GM21515 (cell line): ENCODE measurements around the gene STK32B.

Source experiments
- ATAC-seq: cut with Tn5 transposase; IDR thresholded peaks from one replicate; pipeline ENCODE4 v1.9.1; 2021; ENCODE audit not compliant: unreplicated experiment

Gene STK32B

GRCh38 chr4:5383191-5383980 lies 332.1 kb downstream of the STK32B start:
- no peak for ATAC-seq

DNA sequence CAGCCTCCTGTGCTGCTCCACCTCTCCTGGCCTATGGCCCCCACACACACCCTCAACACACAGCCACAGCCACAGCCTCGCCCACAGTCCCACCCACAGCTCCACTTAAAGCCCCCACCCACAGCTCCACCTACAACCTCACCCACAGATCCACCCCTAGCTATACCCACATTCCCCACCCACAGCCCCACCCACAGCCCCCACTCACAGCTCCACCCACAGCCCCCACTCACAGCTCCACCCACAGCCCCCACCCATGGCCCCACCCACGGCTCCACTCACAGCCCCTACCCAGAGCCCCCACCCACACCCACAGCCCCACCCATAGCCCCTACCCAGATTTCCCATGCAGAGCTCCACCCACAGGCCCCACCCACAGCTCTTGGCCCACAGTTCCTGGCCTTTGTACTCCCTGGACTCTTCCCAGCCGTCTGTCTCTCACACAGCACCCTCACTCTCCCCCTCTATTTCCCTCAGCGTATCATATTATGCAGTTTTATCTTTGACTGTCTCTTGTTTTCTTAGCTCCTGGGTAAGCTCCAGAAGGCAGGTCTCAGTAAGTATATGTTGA lies 334.5 kb downstream of the STK32B start:
- no peak for ATAC-seq

GRCh38 chr4:5386921-5387320 lies 335.6 kb downstream of the STK32B start:
- no peak for ATAC-seq

DNA sequence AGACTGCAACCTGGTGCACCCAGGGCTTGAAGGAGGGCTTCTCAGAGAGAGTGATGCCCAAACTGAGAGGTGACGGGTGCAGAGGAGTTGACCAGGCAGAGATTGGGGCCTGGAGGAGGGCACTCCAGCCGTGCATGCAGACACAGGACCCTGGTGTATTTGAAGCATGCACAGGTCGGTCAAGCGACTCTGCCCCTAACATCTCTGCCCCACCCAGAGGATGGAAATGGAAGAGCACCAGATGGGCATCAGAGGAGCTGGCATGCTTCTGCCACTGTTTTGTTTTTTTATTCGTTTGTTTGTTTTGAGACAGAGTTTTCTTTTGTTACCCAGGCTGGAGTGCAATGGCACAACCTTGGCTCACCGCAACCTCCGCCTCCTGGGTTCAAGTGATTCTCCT lies 336.2 kb downstream of the STK32B start:
- ATAC-seq, result no peak

GRCh38 chr4:5389756-5390310 lies 338.6 kb downstream of the STK32B start:
- no peak for ATAC-seq

GRCh38 chr4:5391492-5391891 lies 340.2 kb downstream of the STK32B start:
- no peak for ATAC-seq

GRCh38 chr4:5393911-5394513 lies 342.7 kb downstream of the STK32B start:
- ATAC-seq, result no peak

DNA sequence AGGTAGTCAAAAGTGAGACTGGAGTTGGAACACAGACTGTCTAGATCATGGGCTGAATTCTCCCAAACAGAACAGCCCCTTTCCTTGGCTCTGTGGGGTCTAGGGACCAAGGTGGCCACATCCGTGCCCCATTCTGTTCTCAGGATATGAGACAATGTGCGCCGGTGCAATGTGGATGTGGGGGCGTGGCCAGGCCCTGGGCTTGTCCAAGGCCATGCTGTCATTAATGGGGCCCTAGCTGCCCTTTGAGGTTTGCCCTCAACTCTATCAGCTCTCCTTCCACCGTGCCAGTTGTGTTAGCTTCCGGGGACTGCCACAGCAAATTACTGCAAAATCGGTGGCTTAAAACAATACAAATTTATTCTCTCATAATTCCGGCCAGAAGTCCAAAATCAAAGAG lies 344.5 kb downstream of the STK32B start:
- ATAC-seq, result no peak

GRCh38 chr4:5398056-5398455 lies 346.8 kb downstream of the STK32B start:
- no peak for ATAC-seq

DNA sequence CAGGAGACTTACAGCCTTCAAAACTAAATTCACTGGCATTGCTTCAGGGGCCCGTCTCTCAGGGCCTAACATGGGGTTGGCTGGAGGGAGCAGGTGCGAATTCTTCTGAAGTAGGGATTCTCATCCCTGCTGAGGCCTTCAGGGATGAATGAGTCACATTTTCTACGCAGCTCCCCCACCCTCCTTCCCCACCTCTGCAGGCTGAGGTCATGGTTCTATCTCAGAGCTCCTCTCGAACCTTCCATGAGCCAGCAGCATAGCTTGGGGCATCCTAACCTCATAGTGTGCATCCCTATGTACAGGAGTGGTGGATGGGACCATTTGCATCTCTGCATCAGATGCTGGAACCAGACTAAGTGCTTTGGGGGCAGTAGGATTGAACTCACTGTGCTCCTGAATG lies 347.8 kb downstream of the STK32B start:
- ATAC-seq, result no peak

GRCh38 chr4:5399790-5400421 lies 348.6 kb downstream of the STK32B start:
- ATAC-seq, result no peak

- no peak for ATAC-seq
Measured at GRCh38 chr4:5403746-5404497, 352.6 kb downstream of the STK32B start.

DNA sequence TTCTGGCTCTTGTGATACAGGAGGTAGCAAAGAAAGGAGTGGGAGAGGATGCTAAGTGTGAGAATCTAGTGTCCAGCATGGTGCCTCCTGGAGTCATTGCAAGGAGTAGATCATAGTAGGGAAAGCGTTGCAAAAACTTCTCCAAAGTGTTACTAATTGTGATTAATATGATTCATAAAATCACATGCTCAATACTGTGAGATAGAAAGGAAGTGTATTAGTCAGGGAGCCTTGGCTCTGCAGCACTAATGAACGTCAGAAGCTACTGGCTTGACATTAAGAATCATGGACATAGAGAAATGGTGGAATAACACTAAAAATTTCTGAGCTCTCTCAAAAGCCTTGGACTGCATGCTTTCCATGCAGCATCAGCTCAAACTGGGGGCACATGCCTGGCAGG lies 358.0 kb downstream of the STK32B start:
- ATAC-seq, result no peak

GRCh38 chr4:5409972-5410618 lies 358.8 kb downstream of the STK32B start:
- ATAC-seq, result no peak

DNA sequence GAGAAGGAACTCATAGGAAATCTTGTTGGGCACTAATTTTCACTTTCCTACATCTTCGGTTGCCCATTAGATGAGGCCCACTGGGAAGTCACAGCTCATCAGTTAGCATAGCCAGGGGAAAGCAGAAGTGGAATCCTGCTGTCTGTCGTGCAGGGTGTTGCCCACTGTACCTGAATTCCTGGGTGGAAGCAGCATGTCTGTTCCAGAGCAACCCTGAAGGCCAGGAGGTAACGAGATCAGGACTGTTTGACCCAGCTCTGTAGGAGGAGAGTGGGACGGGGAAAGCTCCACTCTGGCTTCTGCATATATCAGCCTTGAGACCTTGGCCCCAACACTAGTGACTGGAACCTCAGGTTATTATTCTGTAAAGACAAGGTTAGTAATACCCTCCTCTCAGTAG lies 361.0 kb downstream of the STK32B start:
- ATAC-seq, result no peak

DNA sequence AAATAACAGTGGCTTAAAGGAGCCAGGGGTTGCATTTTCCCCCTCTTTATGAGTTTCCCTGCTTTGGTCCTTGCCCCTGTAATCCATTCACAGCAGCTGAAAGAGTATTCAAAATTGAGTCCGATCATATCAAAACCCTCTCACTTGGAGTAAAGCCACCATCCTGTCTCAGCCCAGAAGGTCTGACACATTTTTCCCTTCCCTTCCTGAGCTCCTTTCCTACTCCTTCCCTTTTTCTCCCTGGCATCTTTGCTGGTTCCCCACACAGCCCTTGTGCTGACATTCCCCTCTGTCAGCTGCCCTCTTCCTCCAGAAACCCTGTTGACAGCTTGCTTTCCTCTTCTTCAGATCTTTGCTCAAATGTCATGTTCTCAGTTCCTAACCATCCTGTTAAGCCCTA lies 361.5 kb downstream of the STK32B start:
- ATAC-seq, result no peak

GRCh38 chr4:5416637-5417036 lies 365.4 kb downstream of the STK32B start:
- ATAC-seq, result no peak

DNA sequence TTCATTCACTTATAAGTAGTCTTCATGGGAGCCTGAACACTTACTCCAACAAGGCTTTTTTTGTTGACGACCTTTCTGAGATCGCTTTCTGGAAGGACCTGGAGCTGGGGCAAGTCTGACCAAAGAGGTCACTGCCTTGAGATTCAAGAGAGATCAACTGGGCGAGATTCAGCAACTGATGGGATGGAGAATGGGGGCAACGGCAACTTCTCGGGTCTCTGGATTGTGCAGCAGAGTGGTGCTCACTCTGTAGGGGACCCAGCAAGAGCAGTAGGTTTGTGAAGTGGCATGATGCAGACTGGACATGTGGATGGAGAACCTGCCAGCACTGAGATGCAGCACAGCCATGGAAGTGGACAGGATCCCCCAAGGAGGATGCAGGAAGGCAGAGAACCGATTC lies 369.0 kb downstream of the STK32B start:
- no peak for ATAC-seq

DNA sequence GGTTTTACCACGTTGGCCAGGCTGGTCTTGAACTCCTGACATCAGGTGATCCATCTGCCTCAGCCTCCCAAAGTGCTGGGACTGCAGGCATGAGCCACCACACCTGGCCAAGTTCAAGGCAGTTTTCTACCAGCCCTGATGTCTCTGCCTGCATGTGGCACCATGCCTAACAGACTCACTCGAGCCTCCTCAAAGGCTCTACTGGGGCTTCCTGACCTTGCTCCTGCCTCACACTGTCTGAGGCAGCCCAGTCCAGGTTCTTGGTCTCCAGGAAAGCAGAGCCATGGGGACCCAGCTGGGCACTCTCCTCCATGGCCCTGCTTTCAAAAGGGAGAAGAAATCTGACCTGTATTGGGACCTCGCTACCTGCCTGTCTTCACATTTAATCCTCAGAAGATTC lies 370.1 kb downstream of the STK32B start:
- no peak for ATAC-seq

- no peak for ATAC-seq
Measured at GRCh38 chr4:5422195-5422594, 370.9 kb downstream of the STK32B start.
